WTC11 (cell line): ENCODE results near the gene CNTN1. TPM values are rescaled to one million over a fixed set of nuclear protein-coding genes. Genes with fewer than 3 reads are reported as not detected.

Experiments used
- ATAC-seq: fragments of 200-7000 bp; cut with Tn5 transposase; 2 replicates; pipeline ENCODE4 v1.10.0; 2021; ENCODE audit warnings: mild to moderate bottlenecking, moderate library complexity
- CTCF ChIA-PET: fragments of 300-600 bp; sonication (Branson Sonifier 250); formaldehyde crosslinking; loops from one replicate; lab custom pipeline; 2021; ENCODE audit warnings: antibody characterized with exemption; lab: Charles Lee
- POLR2A ChIA-PET: fragments of 350-600 bp; sonication (Branson Sonifier 250); formaldehyde crosslinking; loops from one replicate; lab custom pipeline; 2021; ENCODE audit warnings: antibody characterized with exemption; lab: Charles Lee
- DNase-seq: peaks from one replicate; pipeline ENCODE4 v3.0.0; 2021; ENCODE audit warnings: low spot score
- H3K27ac Mint-ChIP-seq: 2 replicates; pipeline ENCODE4 v1.8.0; 2021; ENCODE audit warnings: mixed read lengths
- H3K27me3 Mint-ChIP-seq: 2 replicates; pipeline ENCODE4 v1.8.0; 2021; ENCODE audit warnings: low read depth, mild to moderate bottlenecking, moderate library complexity, mixed read lengths
- H3K36me3 Mint-ChIP-seq: 2 replicates; pipeline ENCODE4 v1.8.0; 2021; ENCODE audit warnings: mixed read lengths
- H3K4me1 Mint-ChIP-seq: 2 replicates; pipeline ENCODE4 v1.8.0; 2022; ENCODE audit warnings: mixed read lengths
- H3K4me3 Mint-ChIP-seq: 2 replicates; pipeline ENCODE4 v1.8.0; 2021; ENCODE audit warnings: mild to moderate bottlenecking, moderate library complexity, mixed read lengths
- H3K9me3 Mint-ChIP-seq: 2 replicates; pipeline ENCODE4 v1.8.0; 2021; ENCODE audit warnings: mixed read lengths
- JAZF1 ChIP-seq: fragments of 250-450 bp; sonication (Bioruptor Pico); IDR thresholded peaks from 2 replicates; pipeline ENCODE4 v1.9.0; 2021; ENCODE audit warnings: moderate library complexity, mild to moderate bottlenecking, inconsistent platforms
- MXD4 ChIP-seq: fragments of 250-450 bp; sonication (Bioruptor Pico); IDR thresholded peaks from 2 replicates; pipeline ENCODE4 v1.8.0; 2021; ENCODE audit warnings: mild to moderate bottlenecking, moderate library complexity, borderline replicate concordance
- MYBL2 ChIP-seq: sonication (generic); formaldehyde crosslinking; IDR thresholded peaks from 2 replicates; pipeline ENCODE4 v1.8.1; 2023; ENCODE audit warnings: mild to moderate bottlenecking, moderate library complexity, missing genetic modification reagents
- RELA ChIP-seq: sonication (generic); formaldehyde crosslinking; IDR thresholded peaks from 2 replicates; pipeline ENCODE4 v1.8.1; 2022; ENCODE audit warnings: missing genetic modification reagents, mild to moderate bottlenecking, borderline replicate concordance
- SMAD3 ChIP-seq: sonication (generic); formaldehyde crosslinking; IDR thresholded peaks from 2 replicates; pipeline ENCODE4 v1.8.0; 2022; ENCODE audit warnings: missing genetic modification reagents, mild to moderate bottlenecking, borderline replicate concordance
- TCF7 ChIP-seq: sonication (generic); formaldehyde crosslinking; IDR thresholded peaks from 2 replicates; pipeline ENCODE4 v1.8.0; 2022; ENCODE audit warnings: mild to moderate bottlenecking, low read depth, missing genetic modification reagents, moderate library complexity
- TEAD4 ChIP-seq: sonication (generic); formaldehyde crosslinking; IDR thresholded peaks from 2 replicates; pipeline ENCODE4 v1.8.0; 2022; ENCODE audit warnings: mild to moderate bottlenecking, missing genetic modification reagents
- ZNF138 ChIP-seq: sonication (generic); formaldehyde crosslinking; conservative IDR thresholded peaks from 2 replicates; pipeline ENCODE4 v1.8.1; 2022; ENCODE audit warnings: mild to moderate bottlenecking, moderate library complexity, missing genetic modification reagents
- ZNF219 ChIP-seq: sonication (generic); formaldehyde crosslinking; IDR thresholded peaks from 2 replicates; pipeline ENCODE4 v1.8.0; 2023; ENCODE audit warnings: missing genetic modification reagents, mild to moderate bottlenecking, borderline replicate concordance
- ZNF232 ChIP-seq: sonication (generic); formaldehyde crosslinking; IDR thresholded peaks from 2 replicates; pipeline ENCODE4 v1.8.0; 2022; ENCODE audit warnings: mild to moderate bottlenecking, missing genetic modification reagents
- total RNA-seq: library from RNA; stranded (reverse); gene quantifications from 3 replicates; pipeline ENCODE4 v1.2.3, GENCODE V29; 2021
- TF ChIP-seq, protein P1 (sequence below): sonication (generic); formaldehyde crosslinking; IDR thresholded peaks from 2 replicates; pipeline ENCODE4 v1.8.1; 2023; ENCODE audit warnings: mild to moderate bottlenecking, missing genetic modification reagents, borderline replicate concordance
- TF ChIP-seq, protein P2 (sequence below): sonication (generic); formaldehyde crosslinking; conservative IDR thresholded peaks from 2 replicates; pipeline ENCODE4 v1.8.1; 2023; ENCODE audit warnings: mild to moderate bottlenecking, low read depth, missing genetic modification reagents, moderate library complexity
- TF ChIP-seq, protein P3 (sequence below): sonication (generic); formaldehyde crosslinking; IDR thresholded peaks from 2 replicates; pipeline ENCODE4 v1.8.0; 2022; ENCODE audit warnings: mild to moderate bottlenecking, missing genetic modification reagents
- TF ChIP-seq, protein P4 (sequence below): sonication (generic); formaldehyde crosslinking; IDR thresholded peaks from 2 replicates; pipeline ENCODE4 v1.8.1; 2023; ENCODE audit warnings: mild to moderate bottlenecking, missing genetic modification reagents, moderate library complexity
- TF ChIP-seq, protein P5 (sequence below): sonication (generic); formaldehyde crosslinking; IDR thresholded peaks from 2 replicates; pipeline ENCODE4 v1.8.1; 2023; ENCODE audit warnings: mild to moderate bottlenecking, moderate library complexity, missing genetic modification reagents
- TF ChIP-seq, protein P6 (sequence below): fragments of 250-450 bp; sonication (Bioruptor Pico); IDR thresholded peaks from 2 replicates; pipeline ENCODE4 v1.9.0; 2021; ENCODE audit warnings: mild to moderate bottlenecking
- TF ChIP-seq, protein P7 (sequence below): sonication (generic); formaldehyde crosslinking; IDR thresholded peaks from 2 replicates; pipeline ENCODE4 v1.8.1; 2022; ENCODE audit warnings: mild to moderate bottlenecking, missing genetic modification reagents, moderate library complexity, borderline replicate concordance
- TF ChIP-seq, protein P8 (sequence below): fragments of 200-600 bp; IDR thresholded peaks from 2 replicates; pipeline ENCODE4 v1.8.0; 2022; ENCODE audit warnings: antibody characterized with exemption
- TF ChIP-seq, protein P9 (sequence below): sonication (generic); formaldehyde crosslinking; IDR thresholded peaks from 2 replicates; pipeline ENCODE4 v1.8.0; 2022; ENCODE audit warnings: mild to moderate bottlenecking, missing genetic modification reagents

CNTN1 gene
- total RNA-seq, 1 experiment from 2014 or later: 16.9 TPM

DNA sequence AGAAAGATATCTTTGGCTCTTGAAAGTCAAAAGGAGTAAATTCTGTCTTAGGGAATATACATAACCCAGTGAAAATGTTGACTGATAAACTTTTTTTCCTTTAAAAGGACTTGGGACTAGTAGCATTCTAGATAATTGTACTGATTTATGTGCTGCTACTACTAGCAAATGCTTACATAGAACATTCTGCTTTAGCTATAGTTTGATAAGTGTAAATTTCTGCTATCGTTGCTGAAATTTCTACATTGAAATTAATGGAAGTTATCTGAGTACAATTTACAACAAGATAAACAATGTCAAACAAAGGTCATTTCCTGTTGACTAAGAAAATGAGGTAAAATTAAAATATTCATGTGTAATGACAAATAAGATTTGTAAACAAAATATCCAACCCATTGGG, 48.3 kb upstream of the CNTN1 start (continued):
- TF ChIP-seq, protein P1, sequence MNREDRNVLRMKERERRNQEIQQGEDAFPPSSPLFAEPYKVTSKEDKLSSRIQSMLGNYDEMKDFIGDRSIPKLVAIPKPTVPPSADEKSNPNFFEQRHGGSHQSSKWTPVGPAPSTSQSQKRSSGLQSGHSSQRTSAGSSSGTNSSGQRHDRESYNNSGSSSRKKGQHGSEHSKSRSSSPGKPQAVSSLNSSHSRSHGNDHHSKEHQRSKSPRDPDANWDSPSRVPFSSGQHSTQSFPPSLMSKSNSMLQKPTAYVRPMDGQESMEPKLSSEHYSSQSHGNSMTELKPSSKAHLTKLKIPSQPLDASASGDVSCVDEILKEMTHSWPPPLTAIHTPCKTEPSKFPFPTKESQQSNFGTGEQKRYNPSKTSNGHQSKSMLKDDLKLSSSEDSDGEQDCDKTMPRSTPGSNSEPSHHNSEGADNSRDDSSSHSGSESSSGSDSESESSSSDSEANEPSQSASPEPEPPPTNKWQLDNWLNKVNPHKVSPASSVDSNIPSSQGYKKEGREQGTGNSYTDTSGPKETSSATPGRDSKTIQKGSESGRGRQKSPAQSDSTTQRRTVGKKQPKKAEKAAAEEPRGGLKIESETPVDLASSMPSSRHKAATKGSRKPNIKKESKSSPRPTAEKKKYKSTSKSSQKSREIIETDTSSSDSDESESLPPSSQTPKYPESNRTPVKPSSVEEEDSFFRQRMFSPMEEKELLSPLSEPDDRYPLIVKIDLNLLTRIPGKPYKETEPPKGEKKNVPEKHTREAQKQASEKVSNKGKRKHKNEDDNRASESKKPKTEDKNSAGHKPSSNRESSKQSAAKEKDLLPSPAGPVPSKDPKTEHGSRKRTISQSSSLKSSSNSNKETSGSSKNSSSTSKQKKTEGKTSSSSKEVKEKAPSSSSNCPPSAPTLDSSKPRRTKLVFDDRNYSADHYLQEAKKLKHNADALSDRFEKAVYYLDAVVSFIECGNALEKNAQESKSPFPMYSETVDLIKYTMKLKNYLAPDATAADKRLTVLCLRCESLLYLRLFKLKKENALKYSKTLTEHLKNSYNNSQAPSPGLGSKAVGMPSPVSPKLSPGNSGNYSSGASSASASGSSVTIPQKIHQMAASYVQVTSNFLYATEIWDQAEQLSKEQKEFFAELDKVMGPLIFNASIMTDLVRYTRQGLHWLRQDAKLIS: no peak
- no peak for TF ChIP-seq MXD4
- TF ChIP-seq, protein P2, sequence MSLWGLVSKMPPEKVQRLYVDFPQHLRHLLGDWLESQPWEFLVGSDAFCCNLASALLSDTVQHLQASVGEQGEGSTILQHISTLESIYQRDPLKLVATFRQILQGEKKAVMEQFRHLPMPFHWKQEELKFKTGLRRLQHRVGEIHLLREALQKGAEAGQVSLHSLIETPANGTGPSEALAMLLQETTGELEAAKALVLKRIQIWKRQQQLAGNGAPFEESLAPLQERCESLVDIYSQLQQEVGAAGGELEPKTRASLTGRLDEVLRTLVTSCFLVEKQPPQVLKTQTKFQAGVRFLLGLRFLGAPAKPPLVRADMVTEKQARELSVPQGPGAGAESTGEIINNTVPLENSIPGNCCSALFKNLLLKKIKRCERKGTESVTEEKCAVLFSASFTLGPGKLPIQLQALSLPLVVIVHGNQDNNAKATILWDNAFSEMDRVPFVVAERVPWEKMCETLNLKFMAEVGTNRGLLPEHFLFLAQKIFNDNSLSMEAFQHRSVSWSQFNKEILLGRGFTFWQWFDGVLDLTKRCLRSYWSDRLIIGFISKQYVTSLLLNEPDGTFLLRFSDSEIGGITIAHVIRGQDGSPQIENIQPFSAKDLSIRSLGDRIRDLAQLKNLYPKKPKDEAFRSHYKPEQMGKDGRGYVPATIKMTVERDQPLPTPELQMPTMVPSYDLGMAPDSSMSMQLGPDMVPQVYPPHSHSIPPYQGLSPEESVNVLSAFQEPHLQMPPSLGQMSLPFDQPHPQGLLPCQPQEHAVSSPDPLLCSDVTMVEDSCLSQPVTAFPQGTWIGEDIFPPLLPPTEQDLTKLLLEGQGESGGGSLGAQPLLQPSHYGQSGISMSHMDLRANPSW (CRISPR knock-in tag): no peak
- TF ChIP-seq, protein P3, sequence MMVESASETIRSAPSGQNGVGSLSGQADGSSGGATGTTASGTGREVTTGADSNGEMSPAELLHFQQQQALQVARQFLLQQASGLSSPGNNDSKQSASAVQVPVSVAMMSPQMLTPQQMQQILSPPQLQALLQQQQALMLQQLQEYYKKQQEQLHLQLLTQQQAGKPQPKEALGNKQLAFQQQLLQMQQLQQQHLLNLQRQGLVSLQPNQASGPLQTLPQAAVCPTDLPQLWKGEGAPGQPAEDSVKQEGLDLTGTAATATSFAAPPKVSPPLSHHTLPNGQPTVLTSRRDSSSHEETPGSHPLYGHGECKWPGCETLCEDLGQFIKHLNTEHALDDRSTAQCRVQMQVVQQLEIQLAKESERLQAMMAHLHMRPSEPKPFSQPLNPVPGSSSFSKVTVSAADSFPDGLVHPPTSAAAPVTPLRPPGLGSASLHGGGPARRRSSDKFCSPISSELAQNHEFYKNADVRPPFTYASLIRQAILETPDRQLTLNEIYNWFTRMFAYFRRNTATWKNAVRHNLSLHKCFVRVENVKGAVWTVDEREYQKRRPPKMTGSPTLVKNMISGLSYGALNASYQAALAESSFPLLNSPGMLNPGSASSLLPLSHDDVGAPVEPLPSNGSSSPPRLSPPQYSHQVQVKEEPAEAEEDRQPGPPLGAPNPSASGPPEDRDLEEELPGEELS: no peak
- TF ChIP-seq, protein P4, sequence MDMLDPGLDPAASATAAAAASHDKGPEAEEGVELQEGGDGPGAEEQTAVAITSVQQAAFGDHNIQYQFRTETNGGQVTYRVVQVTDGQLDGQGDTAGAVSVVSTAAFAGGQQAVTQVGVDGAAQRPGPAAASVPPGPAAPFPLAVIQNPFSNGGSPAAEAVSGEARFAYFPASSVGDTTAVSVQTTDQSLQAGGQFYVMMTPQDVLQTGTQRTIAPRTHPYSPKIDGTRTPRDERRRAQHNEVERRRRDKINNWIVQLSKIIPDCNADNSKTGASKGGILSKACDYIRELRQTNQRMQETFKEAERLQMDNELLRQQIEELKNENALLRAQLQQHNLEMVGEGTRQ (CRISPR knock-in tag): no peak
- no peak for TF ChIP-seq ZNF138 (CRISPR knock-in tag)
- no peak for TF ChIP-seq SMAD3
- no peak for TF ChIP-seq RELA (CRISPR knock-in tag)
- TF ChIP-seq ZNF219: no peak
- TF ChIP-seq, protein P5, sequence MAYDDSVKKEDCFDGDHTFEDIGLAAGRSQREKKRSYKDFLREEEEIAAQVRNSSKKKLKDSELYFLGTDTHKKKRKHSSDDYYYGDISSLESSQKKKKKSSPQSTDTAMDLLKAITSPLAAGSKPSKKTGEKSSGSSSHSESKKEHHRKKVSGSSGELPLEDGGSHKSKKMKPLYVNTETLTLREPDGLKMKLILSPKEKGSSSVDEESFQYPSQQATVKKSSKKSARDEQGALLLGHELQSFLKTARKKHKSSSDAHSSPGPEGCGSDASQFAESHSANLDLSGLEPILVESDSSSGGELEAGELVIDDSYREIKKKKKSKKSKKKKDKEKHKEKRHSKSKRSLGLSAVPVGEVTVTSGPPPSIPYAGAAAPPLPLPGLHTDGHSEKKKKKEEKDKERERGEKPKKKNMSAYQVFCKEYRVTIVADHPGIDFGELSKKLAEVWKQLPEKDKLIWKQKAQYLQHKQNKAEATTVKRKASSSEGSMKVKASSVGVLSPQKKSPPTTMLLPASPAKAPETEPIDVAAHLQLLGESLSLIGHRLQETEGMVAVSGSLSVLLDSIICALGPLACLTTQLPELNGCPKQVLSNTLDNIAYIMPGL (CRISPR knock-in tag): no peak
- TF ChIP-seq, all 79 proteins: peak for 0

DNA sequence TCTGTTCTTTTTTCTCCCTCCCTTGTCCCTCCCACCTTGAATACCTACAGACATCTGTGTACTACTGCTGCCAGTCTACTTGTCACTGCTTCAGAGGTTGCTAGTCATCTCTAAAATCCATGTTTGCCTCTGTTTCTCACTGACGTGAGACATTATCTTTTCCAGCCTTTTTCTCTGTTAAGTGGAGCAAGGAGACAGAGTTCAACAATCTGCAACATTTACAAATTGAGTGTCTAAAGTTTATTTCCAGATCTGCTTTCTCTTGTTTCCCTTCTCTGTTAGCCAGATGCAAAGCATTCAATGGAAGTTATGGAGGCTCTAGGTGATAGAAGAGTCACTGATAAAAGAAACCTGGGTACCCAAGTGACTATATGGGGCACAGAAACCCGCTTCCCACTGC, 47.5 kb upstream of the CNTN1 start:
- ChIA-PET POLR2A (no interaction called here), CTCF (no interaction called here)
- Mint-ChIP-seq H3K27me3 (no peaks in the 10 kb centered on the region), H3K27ac (no peak overlapping the region), H3K9me3 (peaks cover 42% of the 10 kb centered on the region), H3K4me3 (no peak overlapping the region), H3K36me3 (peaks cover 26% of the 10 kb centered on the region), H3K4me1 (peaks cover 25% of the 10 kb centered on the region)
- TF ChIP-seq JAZF1 (CRISPR knock-in tag): no peak
- TF ChIP-seq TEAD4 (CRISPR knock-in tag): no peak
- TF ChIP-seq, protein P6, sequence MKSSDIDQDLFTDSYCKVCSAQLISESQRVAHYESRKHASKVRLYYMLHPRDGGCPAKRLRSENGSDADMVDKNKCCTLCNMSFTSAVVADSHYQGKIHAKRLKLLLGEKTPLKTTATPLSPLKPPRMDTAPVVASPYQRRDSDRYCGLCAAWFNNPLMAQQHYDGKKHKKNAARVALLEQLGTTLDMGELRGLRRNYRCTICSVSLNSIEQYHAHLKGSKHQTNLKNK (CRISPR knock-in tag): no peak
- TF ChIP-seq, protein P7, sequence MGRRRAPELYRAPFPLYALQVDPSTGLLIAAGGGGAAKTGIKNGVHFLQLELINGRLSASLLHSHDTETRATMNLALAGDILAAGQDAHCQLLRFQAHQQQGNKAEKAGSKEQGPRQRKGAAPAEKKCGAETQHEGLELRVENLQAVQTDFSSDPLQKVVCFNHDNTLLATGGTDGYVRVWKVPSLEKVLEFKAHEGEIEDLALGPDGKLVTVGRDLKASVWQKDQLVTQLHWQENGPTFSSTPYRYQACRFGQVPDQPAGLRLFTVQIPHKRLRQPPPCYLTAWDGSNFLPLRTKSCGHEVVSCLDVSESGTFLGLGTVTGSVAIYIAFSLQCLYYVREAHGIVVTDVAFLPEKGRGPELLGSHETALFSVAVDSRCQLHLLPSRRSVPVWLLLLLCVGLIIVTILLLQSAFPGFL (CRISPR knock-in tag): no peak
- TF ChIP-seq TCF7: no peak
- no peak for TF ChIP-seq MYBL2 (CRISPR knock-in tag)
- TF ChIP-seq, protein P8, sequence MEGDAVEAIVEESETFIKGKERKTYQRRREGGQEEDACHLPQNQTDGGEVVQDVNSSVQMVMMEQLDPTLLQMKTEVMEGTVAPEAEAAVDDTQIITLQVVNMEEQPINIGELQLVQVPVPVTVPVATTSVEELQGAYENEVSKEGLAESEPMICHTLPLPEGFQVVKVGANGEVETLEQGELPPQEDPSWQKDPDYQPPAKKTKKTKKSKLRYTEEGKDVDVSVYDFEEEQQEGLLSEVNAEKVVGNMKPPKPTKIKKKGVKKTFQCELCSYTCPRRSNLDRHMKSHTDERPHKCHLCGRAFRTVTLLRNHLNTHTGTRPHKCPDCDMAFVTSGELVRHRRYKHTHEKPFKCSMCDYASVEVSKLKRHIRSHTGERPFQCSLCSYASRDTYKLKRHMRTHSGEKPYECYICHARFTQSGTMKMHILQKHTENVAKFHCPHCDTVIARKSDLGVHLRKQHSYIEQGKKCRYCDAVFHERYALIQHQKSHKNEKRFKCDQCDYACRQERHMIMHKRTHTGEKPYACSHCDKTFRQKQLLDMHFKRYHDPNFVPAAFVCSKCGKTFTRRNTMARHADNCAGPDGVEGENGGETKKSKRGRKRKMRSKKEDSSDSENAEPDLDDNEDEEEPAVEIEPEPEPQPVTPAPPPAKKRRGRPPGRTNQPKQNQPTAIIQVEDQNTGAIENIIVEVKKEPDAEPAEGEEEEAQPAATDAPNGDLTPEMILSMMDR: no peak
- TF ChIP-seq ZNF232: no peak
- TF ChIP-seq, protein P9, sequence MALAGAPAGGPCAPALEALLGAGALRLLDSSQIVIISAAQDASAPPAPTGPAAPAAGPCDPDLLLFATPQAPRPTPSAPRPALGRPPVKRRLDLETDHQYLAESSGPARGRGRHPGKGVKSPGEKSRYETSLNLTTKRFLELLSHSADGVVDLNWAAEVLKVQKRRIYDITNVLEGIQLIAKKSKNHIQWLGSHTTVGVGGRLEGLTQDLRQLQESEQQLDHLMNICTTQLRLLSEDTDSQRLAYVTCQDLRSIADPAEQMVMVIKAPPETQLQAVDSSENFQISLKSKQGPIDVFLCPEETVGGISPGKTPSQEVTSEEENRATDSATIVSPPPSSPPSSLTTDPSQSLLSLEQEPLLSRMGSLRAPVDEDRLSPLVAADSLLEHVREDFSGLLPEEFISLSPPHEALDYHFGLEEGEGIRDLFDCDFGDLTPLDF (CRISPR knock-in tag): no peak
- no peak for DNase-seq
- ATAC-seq: no peak
